ENCODE results near the gene SEPTIN7.

GRCh38 chr7:35785250-35785649, 15.6 kb upstream of the SEPTIN7 start:
- TF ChIP-seq CTCF (IDR thresholded peaks at IDR 0.05; ENCODE audit: poor library complexity) (no peak), EZH2phosphoT487 (IDR thresholded peaks at IDR 0.05; ENCODE audit: low read depth, severe bottlenecking, unreplicated experiment) (no peak), EZH2 (IDR thresholded peaks at IDR 0.05; ENCODE audit: borderline replicate concordance) (no peak)

Measured in hepatocyte (in vitro differentiated cells).